ENCODE measurements around the gene UBL4B.
"Not testable (repeated sequence)": the region's sequence is repeated elsewhere in the genome, so short reads cannot be mapped to it uniquely, and the experiment has no call there.

UBL4B gene

DNA sequence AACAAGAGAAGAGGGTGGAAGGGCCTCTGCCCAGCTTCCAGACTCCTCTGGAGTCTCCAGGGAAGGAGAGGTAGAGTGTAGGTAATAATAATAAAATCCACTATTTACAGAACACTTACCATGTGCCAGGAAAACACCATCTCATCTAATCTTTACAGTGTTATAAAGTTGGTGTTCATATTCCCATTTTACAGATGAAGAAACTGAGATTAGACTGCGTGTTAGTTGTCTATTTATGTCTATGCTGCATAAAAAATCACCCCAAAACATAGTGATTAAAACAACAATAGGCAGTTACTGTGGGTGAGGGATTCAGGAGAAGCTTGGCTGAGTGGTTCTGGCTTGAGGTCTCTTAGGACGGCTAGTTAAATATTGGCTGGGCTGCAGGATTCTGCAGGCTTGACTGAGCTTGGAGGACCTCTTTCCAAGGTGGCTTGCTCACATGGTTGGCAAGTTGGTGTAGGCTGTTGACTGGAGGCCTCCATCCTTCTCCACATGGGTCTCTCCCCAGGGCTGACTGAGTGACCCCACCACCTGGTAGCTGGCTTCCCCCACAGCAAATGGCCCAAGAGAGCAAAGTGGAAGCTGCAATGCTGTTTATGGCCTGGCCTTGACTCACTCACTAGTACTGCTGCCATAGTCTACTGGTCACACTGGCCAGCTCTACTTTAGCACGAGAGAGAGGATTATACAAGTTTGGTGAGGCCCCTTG is 35.3 kb upstream of the UBL4B start:
- TF ChIP-seq, protein P1, sequence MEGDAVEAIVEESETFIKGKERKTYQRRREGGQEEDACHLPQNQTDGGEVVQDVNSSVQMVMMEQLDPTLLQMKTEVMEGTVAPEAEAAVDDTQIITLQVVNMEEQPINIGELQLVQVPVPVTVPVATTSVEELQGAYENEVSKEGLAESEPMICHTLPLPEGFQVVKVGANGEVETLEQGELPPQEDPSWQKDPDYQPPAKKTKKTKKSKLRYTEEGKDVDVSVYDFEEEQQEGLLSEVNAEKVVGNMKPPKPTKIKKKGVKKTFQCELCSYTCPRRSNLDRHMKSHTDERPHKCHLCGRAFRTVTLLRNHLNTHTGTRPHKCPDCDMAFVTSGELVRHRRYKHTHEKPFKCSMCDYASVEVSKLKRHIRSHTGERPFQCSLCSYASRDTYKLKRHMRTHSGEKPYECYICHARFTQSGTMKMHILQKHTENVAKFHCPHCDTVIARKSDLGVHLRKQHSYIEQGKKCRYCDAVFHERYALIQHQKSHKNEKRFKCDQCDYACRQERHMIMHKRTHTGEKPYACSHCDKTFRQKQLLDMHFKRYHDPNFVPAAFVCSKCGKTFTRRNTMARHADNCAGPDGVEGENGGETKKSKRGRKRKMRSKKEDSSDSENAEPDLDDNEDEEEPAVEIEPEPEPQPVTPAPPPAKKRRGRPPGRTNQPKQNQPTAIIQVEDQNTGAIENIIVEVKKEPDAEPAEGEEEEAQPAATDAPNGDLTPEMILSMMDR (IDR thresholded peaks at IDR 0.05; ENCODE audit: extremely low read depth, insufficient read depth, missing control alignments), result no peak
- DNase-seq (ENCODE audit: low spot score), result no peak
- in situ Hi-C loops (cut with MboI; ENCODE audit: low pct_unique_long_range_greater_than_20kb, low sequenced_read_pairs, unreplicated experiment), result no loop called here

DNA sequence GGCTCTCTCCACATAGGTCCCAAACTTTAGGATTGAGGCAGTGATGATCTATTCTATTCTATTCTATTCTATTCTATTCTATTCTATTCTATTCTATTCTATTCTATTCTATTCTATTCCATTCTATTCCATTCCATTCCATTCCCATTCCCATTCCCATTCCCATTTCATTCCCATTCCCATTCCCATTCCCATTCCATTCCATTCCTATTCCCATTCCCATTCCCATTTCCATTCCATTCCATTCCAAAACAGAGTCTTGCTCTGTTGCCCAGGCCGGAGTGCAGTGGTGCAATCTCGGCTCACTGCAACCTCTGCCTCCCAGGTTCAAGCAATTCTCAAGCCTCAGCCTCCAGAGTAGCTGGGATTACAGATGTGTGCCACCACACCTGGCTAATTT is 32.2 kb upstream of the UBL4B start:
- DNase-seq (ENCODE audit: low spot score); in situ Hi-C loops (cut with MboI; ENCODE audit: low pct_unique_long_range_greater_than_20kb, low sequenced_read_pairs, unreplicated experiment): not testable (repeated sequence)

DNA sequence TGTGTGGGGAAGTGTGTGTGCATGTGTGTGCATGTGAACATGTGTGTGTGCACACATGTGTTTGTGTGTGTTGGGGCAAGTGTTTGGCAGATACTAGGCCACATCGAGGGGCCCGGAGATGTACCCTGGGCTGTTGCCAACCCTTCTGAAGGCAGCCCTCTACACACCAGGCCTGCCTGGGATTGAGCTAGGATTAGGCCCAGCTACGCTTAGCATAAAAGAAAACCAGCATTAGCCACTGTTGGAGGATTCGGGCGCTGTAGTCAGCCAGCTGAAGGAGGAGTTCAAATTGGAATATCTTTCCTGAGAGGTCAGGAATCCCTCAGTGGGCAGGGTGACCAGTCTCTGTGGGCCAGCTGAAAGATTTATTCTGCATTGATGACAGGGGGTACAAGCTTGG is 31.2 kb upstream of the UBL4B start:
- in situ Hi-C loops (cut with MboI; ENCODE audit: low pct_unique_long_range_greater_than_20kb, low sequenced_read_pairs, unreplicated experiment), result no loop called here
- TF ChIP-seq, protein P1 (IDR thresholded peaks at IDR 0.05; ENCODE audit: extremely low read depth, insufficient read depth, missing control alignments), result no peak
- no peak for DNase-seq (ENCODE audit: low spot score)

- in situ Hi-C loops (cut with MboI; ENCODE audit: low pct_unique_long_range_greater_than_20kb, low sequenced_read_pairs, unreplicated experiment), result no loop called here
- TF ChIP-seq, protein P1 (IDR thresholded peaks at IDR 0.05; ENCODE audit: extremely low read depth, insufficient read depth, missing control alignments), result no peak
- no peak for DNase-seq (ENCODE audit: low spot score)
These were observed 29.8 kb upstream of the UBL4B start for GRCh38 chr1:110082477-110082876.

DNA sequence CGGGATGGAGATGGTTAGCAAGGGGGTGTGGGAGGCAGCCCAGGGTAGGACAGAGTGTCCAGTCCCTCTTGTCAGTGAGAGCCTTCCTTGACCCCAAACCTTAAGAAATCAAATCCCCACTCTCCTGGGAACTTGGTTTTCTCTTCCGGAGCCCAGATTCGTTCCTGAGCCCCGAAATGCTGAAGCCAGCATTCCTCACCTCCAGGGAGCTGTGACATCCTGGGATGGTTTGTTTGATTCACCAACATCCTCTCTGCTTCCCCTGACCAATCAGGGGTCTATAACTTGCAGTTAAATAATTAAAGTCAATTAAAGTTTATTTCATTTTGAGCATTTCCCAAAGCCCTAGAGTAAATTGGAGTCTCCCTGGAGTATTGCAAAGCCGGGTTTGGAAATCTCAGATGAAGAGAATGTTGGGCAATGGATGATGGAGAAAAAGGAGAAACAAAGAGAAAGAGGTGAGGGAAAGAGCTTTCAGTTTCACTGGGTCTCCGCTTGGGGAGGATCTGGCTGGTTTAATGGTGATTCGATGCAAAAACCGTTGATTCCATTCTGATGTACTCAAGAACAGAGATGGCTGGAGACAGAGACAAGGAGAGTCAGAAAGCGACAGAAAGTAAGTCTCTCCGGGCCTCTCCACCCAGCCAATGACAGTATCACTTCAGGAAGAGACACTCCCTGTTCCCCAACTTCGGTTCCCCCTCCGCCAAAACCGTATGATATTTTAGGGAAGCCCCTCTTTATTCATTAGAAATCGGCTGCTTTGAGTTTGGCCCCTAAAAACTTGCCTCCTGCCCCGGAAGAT is 29.0 kb upstream of the UBL4B start:
- TF ChIP-seq, protein P1 (IDR thresholded peaks at IDR 0.05; ENCODE audit: extremely low read depth, insufficient read depth, missing control alignments), result no peak
- in situ Hi-C loops (cut with MboI; ENCODE audit: low pct_unique_long_range_greater_than_20kb, low sequenced_read_pairs, unreplicated experiment), result no loop called here
- DNase-seq (ENCODE audit: low spot score), result peak; percentile 53

- in situ Hi-C loops (cut with MboI; ENCODE audit: low pct_unique_long_range_greater_than_20kb, low sequenced_read_pairs, unreplicated experiment), result no loop called here
- TF ChIP-seq, protein P1 (IDR thresholded peaks at IDR 0.05; ENCODE audit: extremely low read depth, insufficient read depth, missing control alignments), result no peak
- no peak for DNase-seq (ENCODE audit: low spot score)
These were observed 28.4 kb upstream of the UBL4B start for GRCh38 chr1:110083866-110084226.
